ENCODE data around the gene JMJD1C.
"Not testable (repeated sequence)": the region's sequence is repeated elsewhere in the genome, so short reads cannot be mapped to it uniquely, and the experiment has no call there.

Gene JMJD1C

DNA sequence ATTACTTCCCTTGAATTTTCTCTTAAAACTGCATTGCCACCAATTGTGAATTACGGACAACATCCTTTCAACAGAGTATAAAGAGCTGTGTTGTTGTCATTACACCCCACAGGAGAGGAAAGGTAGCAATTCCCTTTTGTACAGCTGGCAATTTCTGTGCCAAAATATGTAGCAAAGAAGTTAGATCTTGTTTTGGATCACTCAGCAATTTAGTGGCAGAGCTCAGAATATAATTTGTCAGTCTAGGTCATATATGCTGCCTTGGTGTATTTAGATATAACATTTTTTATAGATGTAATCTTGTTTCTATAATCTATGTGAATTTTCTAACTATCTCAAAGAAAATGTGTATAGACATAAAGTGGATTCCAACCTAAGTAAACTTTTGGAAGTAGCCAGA is 293.9 kb downstream of the JMJD1C start:
- DNase-seq (ENCODE audit: low read depth in 2 of 2) = no peak

DNA sequence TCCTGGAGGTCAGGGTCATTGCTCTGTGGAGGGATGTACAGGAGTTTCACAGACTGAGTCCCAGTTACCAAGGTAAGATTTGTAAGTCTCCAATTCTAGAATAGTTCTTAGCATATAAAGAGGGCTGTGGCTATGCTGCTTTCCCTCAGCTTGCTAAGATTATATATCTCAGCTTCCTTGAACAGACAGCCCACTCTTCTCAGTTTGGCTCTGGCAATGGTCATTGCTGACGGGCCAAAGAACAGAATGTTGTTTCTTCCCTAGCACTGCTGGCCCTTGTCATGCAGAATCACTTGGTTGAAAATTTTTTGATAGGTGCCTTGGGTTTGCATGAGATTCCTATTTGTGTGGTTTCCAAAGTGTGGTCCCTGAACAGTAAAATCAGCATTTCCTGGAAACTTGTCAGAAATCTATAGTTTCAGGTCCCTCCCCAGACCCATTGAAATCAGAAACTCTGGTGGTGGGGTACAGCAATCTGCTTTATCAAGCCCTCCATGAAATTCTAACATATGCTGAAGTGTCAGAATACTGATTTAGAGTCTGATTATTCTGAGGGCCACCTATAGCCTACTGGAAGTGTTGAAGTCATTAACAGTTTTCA is 294.4 kb downstream of the JMJD1C start:
- DNase-seq (ENCODE audit: low read depth in 2 of 2) = no peak

GRCh38 chr10:63169624-63170023 is 296.2 kb downstream of the JMJD1C start:
- no peak for DNase-seq (ENCODE audit: low read depth in 2 of 2)

DNA sequence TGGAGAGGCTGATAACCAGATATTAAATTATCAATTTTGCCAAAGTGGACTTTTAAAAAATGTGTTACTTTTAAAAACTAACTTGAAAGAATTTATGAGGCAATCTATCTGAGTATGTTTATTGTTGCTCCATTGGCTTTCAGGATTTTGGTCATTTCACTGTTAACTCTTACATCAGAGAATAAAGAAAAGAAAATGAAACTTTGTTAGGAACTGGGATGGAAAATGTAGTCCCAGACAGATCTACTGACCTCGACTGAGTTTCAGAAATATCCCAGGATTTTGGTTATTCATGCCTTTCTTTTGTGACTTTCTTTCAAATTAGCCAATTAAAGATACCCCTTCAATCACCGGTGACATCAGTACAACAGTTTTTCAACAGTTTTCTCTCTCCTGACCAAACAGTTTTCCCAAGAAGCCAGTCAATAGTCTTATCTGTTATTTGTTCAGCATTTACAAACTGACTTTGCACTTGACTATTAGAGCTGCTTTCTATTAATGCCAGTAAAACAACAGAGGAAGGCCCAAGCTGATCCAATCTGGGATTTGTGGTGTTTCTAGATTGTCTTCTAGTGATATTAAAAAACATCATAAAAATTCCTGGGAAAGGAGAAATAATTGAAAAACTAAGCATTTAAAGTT is 296.8 kb downstream of the JMJD1C start:
- no peak for DNase-seq (ENCODE audit: low read depth in 2 of 2)

- peak in 1 of 2 donors; percentile 8 for DNase-seq (ENCODE audit: low read depth in 2 of 2)
Measured at GRCh38 chr10:63166742-63167258, 299.0 kb downstream of the JMJD1C start.

DNA sequence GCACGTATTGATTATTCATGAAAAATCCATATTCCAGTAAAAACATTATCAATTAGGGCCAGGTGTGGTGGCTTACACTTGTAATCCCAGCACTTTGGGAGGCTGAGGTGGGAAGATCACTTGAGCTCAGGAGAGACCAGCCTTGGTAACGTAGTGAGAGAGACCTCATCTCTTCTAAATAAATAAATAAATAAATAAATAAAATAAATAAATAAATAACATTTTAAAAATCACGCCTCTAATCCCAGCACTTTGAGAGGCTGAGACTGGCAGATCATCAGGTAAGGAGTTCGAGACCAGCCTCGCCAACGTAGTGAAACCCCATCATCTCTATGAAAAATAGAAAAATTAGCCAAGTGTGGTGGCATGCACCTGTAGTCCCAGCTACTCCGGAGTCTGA is 300.5 kb downstream of the JMJD1C start:
- no peak for DNase-seq (ENCODE audit: low read depth in 2 of 2)

- DNase-seq (ENCODE audit: low read depth in 2 of 2) = no peak
Measured at GRCh38 chr10:63164166-63164623, 301.6 kb downstream of the JMJD1C start.

DNA sequence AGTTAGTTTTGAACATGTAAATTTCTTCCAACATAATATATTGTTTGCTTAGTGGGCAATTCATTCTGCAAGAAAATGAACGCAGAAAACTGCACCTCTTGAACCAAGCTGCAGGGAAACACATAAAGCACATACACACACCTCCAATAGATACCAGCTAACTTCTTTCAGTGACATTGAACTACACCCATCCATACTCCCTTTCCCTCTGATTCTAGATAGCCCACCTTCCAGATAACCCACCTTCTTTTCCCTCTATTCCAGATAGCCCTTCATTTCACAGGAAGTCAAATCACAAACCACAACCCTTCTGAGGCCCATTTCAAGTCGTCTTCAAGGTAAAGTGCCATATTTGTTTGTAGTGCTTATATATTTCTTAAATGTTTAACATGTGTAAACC is 304.2 kb downstream of the JMJD1C start:
- DNase-seq (ENCODE audit: low read depth in 2 of 2) = no peak

DNA sequence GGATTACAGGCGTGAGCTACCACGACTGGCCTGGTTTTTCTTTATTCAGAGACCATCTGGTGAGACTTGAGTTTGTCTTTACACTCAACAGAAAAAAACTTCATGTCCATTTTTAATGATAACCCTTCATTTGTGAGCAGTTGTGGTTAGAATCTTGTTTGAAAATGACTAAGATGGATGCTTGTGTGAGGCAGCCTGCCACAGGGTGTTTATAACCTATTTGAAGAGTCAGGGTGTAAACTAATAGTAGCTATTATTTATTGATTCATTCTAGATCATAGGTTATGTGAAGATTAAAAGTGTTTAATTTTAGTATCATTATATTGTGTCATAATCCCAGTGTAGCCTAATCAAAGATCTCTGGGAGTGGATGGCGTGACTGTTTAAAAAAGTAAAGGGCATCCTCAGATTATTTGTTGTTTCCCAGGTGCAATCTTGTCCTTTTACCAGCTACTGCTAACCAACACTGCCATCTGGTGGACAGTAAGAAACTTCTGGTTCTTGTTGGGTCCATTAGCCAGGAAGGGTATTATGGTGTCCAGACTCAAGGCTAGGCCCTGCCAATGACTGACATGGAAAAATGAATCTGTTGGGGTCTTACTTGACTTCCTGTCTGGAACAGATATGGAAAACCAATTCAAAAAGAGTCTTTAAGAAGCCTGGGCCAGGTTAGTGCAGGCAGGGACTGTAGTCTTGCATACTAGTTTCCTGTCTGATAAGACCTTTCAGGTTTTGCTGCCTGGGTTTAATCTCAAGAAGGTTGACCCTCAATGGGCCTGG is 307.7 kb downstream of the JMJD1C start:
- peak in 1 of 2 donors; percentile 41 for DNase-seq (ENCODE audit: low read depth in 2 of 2)

DNA sequence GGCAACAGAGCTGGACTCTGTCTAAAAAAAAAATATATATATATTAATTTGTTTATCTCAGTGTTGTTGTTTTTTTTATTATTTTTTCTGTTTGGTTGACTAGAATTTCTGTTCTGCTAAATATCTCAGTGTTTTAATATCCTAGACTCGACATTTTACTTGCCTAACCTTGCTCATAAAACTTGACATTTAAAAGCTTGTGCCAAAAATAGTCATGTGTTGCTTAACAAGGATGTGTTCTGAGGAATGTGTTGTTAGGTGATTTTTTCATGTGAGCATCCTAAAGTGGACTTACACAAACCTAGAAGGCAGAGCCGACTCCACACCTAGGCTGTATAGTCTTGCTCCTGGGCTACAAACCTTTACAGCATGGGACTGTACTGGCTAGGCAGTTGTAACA is 309.5 kb downstream of the JMJD1C start:
- no peak for DNase-seq (ENCODE audit: low read depth in 2 of 2)

DNA sequence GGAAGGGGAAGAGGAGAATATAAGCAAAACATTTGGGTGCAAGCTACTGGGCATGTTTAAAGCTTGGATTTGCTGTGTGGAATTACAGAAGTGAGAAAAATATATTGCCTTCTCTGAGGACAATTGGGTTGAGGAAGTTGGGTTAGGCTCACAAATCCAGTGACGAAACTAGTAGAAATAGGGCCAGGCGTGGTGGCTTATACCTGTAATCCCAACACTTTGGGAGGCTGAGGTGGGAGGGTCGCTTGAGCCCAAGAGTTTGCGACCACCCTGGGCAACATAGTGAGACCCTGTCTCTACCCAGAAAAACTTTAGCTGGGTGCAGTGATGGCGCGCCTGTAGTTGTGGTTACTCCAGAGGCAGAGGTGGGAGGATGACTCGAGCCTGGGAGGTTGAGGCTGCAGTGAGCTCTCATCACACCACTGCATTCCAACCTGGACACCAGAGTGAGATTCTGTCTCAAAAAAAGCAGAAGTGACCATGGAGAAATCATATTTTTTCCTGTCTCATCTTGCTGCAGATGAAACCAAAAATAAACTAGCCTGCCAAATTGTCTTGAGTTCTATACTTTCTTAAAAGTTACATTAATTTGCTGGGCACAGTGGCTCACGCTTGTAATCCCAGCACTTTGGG is 310.3 kb downstream of the JMJD1C start:
- no peak for DNase-seq (ENCODE audit: low read depth in 2 of 2)

DNA sequence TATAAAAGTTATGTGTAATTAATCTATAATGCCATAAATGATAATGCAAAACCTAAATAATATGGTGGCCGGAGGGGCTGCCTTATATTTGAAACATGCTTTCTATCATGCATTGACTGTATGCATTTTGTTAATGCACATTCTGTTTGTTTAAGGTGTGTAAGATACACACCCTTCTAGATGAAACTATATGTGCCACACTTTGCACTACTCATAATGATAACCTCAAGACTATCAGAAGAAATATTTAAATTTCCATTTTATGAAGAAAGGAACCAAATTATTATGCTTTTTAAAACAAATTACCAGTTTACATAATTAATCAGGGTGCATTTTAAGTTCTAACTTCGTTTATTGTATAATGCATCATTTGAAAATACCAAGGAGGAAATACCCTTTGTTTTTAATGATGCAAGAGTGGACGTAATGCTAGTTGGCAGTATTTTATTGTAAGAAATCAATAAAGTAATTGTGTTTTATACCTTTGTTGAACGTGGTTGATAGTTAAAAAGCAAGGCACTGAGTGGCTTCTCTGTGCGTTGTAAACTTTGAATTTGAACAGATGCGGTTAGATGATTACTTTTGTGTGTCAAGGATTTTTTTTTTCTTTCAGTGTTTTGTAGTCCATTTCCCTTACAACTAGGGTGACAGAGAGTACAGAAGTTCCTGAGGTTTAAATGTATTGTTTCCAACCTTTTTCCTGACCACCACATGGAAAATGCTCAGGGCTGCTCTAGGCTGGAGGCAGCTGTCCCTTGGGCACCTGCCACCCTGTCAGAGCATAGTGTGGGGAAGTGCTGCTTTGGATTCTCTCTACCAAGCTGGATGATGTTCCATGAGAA is 311.0 kb downstream of the JMJD1C start:
- DNase-seq (ENCODE audit: low read depth in 2 of 2) = no peak

DNA sequence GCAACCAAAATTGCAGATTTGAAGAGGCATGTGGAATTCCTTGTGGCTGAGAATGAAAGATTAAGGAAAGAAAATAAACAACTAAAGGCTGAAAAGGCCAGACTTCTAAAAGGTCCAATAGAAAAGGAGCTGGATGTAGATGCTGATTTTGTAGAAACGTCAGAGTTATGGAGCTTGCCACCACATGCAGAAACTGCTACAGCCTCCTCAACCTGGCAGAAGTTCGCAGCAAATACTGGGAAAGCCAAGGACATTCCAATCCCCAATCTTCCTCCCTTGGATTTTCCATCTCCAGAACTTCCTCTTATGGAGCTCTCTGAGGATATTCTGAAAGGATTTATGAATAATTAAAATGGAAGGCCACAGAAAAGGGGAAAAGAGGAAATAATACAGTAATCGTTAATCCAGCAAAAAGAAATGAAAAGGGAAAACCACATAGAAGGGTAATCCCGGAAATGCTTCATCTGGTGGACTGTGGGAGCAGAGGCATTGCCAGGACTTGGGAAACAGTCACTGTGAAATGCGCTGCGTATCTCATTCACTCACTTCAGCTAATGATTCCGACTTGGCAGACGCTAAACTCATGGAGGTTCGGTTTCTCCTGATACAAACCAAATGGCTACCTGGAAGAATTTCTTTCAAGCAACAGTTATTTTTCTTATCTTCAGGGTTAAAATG is 311.8 kb downstream of the JMJD1C start:
- DNase-seq (ENCODE audit: low read depth in 2 of 2) = not testable (repeated sequence)

- no peak for DNase-seq (ENCODE audit: low read depth in 2 of 2)
Measured at GRCh38 chr10:63150745-63151144, 315.0 kb downstream of the JMJD1C start.

DNA sequence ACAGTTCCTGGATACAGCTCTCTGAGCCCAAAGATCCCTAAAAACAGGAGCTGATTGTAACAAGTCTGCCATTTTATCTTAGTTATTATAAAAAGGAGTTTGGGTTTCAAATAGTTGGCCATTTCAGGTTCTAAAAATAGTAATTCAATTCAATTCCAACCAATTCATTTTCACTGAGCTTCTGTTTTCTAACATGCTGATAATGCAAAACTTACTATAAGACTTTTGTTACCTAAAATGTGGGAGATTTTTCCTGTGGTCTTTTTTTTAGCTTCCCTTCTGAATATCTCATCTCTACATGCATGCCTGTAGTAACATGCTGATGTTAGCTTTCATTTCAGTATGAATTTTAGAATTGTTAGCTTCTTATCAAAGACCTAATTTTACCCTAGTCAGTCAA is 319.3 kb downstream of the JMJD1C start:
- no peak for DNase-seq (ENCODE audit: low read depth in 2 of 2)

GRCh38 chr10:63145782-63146181 is 320.0 kb downstream of the JMJD1C start:
- no peak for DNase-seq (ENCODE audit: low read depth in 2 of 2)

- no peak for DNase-seq (ENCODE audit: low read depth in 2 of 2)
Measured at GRCh38 chr10:63143987-63144386, 321.8 kb downstream of the JMJD1C start.

DNA sequence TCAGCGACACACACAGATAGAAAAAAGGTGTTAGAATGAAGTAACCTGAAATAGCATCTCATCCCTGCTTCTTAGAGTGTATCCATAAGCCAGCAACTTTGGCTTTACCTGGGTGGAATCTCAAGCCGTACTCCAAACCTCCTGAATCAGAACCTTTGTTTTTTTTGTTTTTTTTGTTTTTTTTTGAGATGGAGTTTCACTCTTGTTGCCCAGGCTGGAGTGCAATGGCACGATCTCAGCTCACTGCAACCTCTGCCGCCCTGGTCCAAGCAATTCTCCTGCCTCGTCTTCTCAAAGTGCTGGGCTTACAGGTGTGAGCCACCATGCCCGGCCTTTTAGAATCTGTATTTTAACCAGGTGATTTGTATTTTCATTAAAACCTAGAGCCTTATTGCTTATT is 323.6 kb downstream of the JMJD1C start:
- DNase-seq (ENCODE audit: low read depth in 2 of 2) = no peak

DNA sequence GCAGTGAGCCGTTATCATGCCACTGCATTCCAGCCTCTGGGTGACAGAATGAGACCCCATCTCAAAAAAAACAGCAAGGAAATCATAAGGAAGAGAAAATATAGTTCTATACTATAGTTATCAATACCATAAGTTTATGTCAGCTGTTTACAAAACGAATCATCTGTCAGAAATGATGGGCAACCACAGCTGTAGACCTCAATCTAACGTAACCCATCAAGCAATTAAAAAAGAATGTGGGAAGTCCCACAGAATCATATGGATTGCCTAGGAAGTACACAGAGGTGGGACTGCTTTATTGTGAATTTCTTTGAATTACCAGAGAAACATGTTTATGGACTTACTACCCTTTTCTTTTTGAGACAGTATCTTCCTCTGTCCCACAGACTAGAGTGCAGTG is 325.7 kb downstream of the JMJD1C start:
- DNase-seq (ENCODE audit: low read depth in 2 of 2) = no peak

- DNase-seq (ENCODE audit: low read depth in 2 of 2) = no peak
Measured at GRCh38 chr10:63137306-63137705, 328.5 kb downstream of the JMJD1C start.

Measured in stimulated activated CD4-positive, alpha-beta T cell treated with anti-CD3 and anti-CD28 coated beads, Interleukin-1b, Interleukin-23, amount 100 ng/mL, for 4 hours (primary cell).